Measurements from ENCODE around the gene CELF3. TPM values are rescaled to one million over a fixed set of nuclear protein-coding genes. Genes with fewer than 3 reads are reported as not detected.

CELF3 gene
- total RNA-seq, 1 donor from 2014 or later, result not detected

DNA sequence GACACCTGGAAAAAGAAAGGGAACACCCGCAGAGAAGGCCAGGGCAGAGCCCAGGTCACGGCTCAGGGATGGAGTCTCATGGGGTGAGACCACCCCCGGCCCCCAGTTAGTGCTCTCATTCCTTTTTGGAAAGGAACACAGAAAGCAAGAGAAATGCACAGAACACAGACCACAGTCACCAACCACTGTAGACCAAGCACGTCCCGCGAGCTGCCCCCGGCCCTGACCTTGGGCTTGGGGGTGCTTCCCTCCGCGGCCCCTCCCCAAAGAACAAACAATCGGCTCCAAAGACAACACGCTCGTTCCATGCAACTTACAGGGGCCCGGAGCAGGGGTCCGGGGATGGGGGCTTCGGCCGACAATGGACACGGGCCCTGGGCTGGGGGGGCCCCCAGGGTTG lies 12.8 kb downstream of the CELF3 start:
- TF ChIP-seq CTCF (IDR thresholded peaks at IDR 0.05), result no peak
- Histone ChIP-seq H3K9me3 (no peaks in the 10 kb centered on the region), H3K4me1 (no peaks in the 10 kb centered on the region), H3K4me3 (no peak overlapping the region), H3K36me3 (peaks cover 31% of the 10 kb centered on the region), H3K27me3 (no peaks in the 10 kb centered on the region), H3K27ac (no peak overlapping the region)
- no peak for ATAC-seq
- DNase-seq, result no peak
- intact Hi-C loops (cut with DNase I), result no loop called here

DNA sequence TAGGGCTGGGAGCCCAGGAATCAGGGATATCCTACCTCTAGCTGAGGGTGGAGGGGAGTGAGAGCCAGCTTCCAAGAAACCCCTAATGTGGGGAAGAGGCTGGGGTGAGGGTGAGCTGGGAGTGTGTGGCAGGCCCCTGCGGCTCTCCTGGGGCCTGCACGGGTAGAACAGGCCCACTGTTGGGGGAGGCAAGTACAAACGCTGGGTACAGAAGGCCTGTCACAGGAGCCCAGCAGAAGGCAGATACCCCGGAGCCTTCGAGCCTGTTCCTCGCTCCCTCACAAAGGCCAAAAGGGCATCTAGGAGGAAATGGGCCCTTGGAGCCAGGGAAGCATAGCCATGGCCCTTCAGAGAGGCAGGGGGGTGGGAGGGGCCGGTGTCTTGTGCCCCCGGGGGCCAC lies 13.7 kb downstream of the CELF3 start:
- Histone ChIP-seq H3K9me3 (no peaks in the 10 kb centered on the region), H3K36me3 (peaks cover 39% of the 10 kb centered on the region), H3K27ac (no peak overlapping the region), H3K4me3 (no peak overlapping the region), H3K4me1 (no peaks in the 10 kb centered on the region), H3K27me3 (no peaks in the 10 kb centered on the region)
- DNase-seq (no peak), ATAC-seq (no peak)
- TF ChIP-seq CTCF (IDR thresholded peaks at IDR 0.05), result no peak
- intact Hi-C loops (cut with DNase I), result no loop called here

- no peaks in the 10 kb centered on the region for H3K4me1 ChIP-seq
- DNase-seq, result no peak
- no peaks in the 10 kb centered on the region for H3K27me3 ChIP-seq
- no peak for ATAC-seq
- H3K4me3 ChIP-seq, result no peak overlapping the region
- H3K9me3 ChIP-seq, result no peaks in the 10 kb centered on the region
- no peak for TF ChIP-seq CTCF (IDR thresholded peaks at IDR 0.05)
- H3K36me3 ChIP-seq, result peaks cover 53% of the 10 kb centered on the region
- H3K27ac ChIP-seq, result no peak overlapping the region
- intact Hi-C loops (cut with DNase I), result no loop called here
Observed at GRCh38 chr1:151701515-151701914, 15.1 kb downstream of the CELF3 start.

DNA sequence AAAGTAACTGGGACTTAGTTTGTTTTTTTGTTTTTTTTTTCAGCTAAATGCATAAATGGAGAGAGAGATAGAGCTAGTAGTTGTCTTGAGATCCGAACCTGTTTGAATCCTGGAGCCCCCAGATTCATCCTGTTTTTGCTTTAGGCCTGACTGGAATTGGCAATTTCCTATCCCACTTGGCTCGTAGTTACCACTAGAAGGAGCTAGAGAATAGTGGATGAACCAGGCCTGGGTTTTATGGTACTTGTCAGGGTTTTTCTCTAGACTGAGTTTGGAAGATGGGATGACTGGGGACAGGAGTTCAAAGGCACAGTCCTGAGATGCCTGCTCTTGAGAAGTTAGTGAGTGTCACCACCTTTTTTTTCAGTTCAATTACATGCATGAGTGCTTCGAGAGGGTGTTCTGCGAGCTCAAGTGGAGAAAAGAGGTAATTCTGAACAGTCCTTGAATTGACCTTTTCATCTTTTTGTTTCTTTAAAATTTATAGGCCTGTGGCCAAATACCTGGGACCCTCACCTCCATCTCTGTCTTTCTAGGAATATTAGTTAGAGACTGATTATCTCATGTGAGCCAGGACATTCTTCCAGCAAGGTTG lies 23.4 kb downstream of the CELF3 start:
- Histone ChIP-seq H3K27me3 (no peaks in the 10 kb centered on the region), H3K4me1 (no peaks in the 10 kb centered on the region), H3K27ac (no peak overlapping the region), H3K4me3 (no peak overlapping the region), H3K36me3 (peaks cover 56% of the 10 kb centered on the region), H3K9me3 (no peaks in the 10 kb centered on the region)
- DNase-seq, result no peak
- TF ChIP-seq CTCF (IDR thresholded peaks at IDR 0.05), result peak; percentile 38
- intact Hi-C loops (cut with DNase I), result no loop called here
- peak; percentile 43 for ATAC-seq

DNA sequence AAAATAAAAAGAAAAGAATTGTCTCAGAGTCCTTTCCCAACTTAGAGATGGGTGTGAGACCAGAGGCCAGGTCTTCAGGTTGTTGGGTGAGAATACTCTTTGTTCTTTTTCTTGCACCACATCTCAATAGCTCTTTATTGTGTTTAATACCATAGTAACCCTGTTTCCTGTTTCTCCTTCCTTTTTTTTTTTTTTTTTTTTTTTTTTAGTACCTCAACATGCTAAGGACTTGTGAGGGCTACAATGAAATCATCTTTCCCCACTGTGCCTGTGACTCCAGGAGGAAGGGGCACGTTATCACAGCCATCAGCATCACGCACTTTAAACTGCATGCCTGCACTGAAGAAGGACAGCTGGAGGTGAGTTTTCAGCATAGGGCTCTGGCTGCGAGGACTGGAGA lies 24.4 kb downstream of the CELF3 start:
- peak; percentile 41 for ATAC-seq
- intact Hi-C loops (cut with DNase I), result no loop called here

More for the DNA sequence above, 24.4 kb downstream of the CELF3 start:
- peaks cover 48% of the 10 kb centered on the region for H3K36me3 ChIP-seq
- no peaks in the 10 kb centered on the region for H3K9me3 ChIP-seq
- H3K4me1 ChIP-seq, result no peaks in the 10 kb centered on the region
- H3K4me3 ChIP-seq, result no peak overlapping the region
- no peaks in the 10 kb centered on the region for H3K27me3 ChIP-seq
- no peak for TF ChIP-seq CTCF (IDR thresholded peaks at IDR 0.05)
- H3K27ac ChIP-seq, result no peak overlapping the region
- no peak for DNase-seq

Data from upper lobe of right lung (tissue), 1 donor.